Cardiac muscle cell (in vitro differentiated cells and primary cell): ENCODE results near the gene DAP3. TPM values are rescaled to one million over a fixed set of nuclear protein-coding genes. Genes with fewer than 3 reads are reported as not detected.
"Not testable (repeated sequence)": the region's sequence is repeated elsewhere in the genome, so short reads cannot be mapped to it uniquely, and the experiment has no call there.

Experiments
- DNase-seq, 2 donors: peaks; one replicate each; pipeline versions ENCODE4 v3.0.0 to v3.0.0-alpha.2; 2010 to 2017; ENCODE audit warnings: low read depth in 1 of 2, low spot score in 1 of 2
- H3K27ac ChIP-seq: fragments of 200-600 bp; sonication (generic); 2 replicates; pipeline ENCODE4 v1.5.1; 2016
- H3K27me3 ChIP-seq: fragments of 200-600 bp; sonication (generic); 2 replicates; pipeline ENCODE4 v1.6.0; 2016; ENCODE audit warnings: control low read depth
- H3K36me3 ChIP-seq: fragments of 200-600 bp; sonication (generic); 2 replicates; pipeline ENCODE4 v1.5.1; 2016; ENCODE audit warnings: control low read depth
- H3K4me1 ChIP-seq: fragments of 200-600 bp; sonication (generic); 2 replicates; pipeline ENCODE4 v1.8.1; 2017; ENCODE audit warnings: low read depth, mild to moderate bottlenecking, mixed run types
- H3K4me3 ChIP-seq: fragments of 200-600 bp; sonication (generic); 2 replicates; pipeline ENCODE4 v1.5.1; 2016; ENCODE audit warnings: mild to moderate bottlenecking
- H3K9me3 ChIP-seq: fragments of 200-600 bp; sonication (generic); 2 replicates; pipeline ENCODE4 v1.5.1; 2017; ENCODE audit warnings: low read depth, mild to moderate bottlenecking, control low read depth
- CTCF ChIP-seq: IDR thresholded peaks from 2 replicates; pipeline ENCODE4 v1.5.1; 2012; ENCODE audit warnings: low read depth, mild to moderate bottlenecking, low read length
- polyA plus RNA-seq: library from polyadenylated mRNA; unstranded; fragments of >200 nt; fragmentation: Nextera tagmentation; extraction: Ambion mirVana; gene quantifications from 2 replicates; pipeline ENCODE4 v1.2.1, GENCODE V29; 2016
- total RNA-seq: library from RNA; depleted of rRNA; stranded (reverse); fragments of >200 nt; gene quantifications from 2 replicates; pipeline ENCODE4 v1.2.3, GENCODE V29; 2016

DAP3 gene
- total and polyA plus RNA-seq, 2 experiments from 2014 or later: 91.2 to 116 TPM

- DNase-seq: no peak
- Histone ChIP-seq H3K27ac (no peak overlapping the region), H3K27me3 (no peaks in the 10 kb centered on the region), H3K4me3 (no peak overlapping the region), H3K4me1 (no peaks in the 10 kb centered on the region), H3K36me3 (peaks cover 44% of the 10 kb centered on the region), H3K9me3 (no peaks in the 10 kb centered on the region)
- TF ChIP-seq CTCF: no peak
Measured at GRCh38 chr1:155760751-155761475, 72.0 kb downstream of the DAP3 start.

DNA sequence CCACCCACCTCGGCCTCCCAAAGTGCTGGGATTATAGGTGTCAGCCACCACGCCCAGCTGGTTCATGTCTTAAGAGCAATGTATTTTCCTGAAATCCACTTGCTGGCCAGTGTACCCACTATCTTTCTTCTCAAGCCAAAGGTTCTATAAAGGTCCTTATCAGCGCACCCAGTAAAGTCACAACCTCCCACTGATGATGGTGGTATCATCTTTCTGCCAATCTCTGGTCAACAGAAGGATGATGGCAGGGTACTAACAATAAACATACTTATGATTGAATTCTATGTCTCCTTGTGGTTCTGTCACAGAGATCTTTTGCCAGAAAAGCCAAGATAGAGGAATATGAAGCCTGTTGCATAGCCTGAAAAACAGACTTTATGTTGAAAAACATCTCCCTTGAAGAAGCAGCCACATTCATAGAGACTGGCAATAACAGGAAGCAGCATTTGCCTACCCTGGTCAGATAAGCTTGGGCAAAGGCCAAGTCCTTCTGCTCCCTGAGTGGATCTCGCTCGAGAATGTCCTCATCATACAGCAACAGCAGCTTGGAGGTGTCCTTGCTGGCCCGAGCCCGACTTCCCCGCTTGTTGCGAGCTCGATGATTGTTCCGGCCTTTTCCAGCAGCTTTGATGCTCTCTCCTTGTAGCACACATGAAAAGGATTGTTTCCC lies 73.0 kb downstream of the DAP3 start:
- Histone ChIP-seq H3K27ac (no peak overlapping the region), H3K36me3 (peaks cover 37% of the 10 kb centered on the region), H3K9me3 (no peaks in the 10 kb centered on the region), H3K4me3 (no peak overlapping the region), H3K4me1 (no peaks in the 10 kb centered on the region), H3K27me3 (no peaks in the 10 kb centered on the region)
- no peak for TF ChIP-seq CTCF
- DNase-seq: peak in 1 of 2 donors; percentile 18

DNA sequence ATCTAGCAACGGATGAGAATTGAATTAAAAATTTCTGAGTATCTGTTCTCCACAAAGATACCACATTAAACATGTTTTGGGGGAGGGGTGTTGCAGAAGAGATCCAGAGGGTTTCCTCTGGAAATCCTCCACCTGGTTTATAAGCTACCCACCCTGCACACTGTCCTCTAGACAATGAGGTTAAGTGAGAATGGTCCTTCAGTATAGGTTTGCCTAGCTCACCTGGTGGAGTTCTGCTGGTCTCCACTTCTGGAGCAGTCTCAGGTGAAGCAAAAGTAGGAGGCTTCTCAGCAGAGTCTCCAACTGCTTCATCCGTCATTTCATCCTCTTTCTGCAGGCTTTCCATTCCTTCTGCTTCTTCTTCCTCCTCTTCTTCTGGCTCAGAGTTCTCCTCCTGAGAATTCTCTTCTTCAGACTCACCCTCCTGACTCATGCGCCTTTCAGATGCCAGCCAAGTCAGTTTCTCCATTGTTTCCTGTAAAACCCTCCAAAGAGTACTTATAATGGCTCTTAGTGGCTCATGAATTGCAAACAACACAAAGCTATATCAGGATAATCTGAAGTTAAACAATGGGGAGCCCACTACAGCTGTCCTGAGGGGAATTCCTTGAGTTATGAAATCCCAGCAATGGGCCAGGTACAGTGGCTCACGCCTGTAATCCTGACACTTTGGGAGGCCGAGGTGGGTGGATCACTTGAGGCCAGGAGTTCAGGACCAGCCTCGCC lies 74.4 kb downstream of the DAP3 start:
- peaks cover 41% of the 10 kb centered on the region for H3K36me3 ChIP-seq
- H3K27ac ChIP-seq, H3K4me3 ChIP-seq, H3K9me3 ChIP-seq, H3K4me1 ChIP-seq, H3K27me3 ChIP-seq: not testable (repeated sequence)
- DNase-seq: peak in 1 of 2 donors; percentile 91

GRCh38 chr1:155763989-155764388 lies 75.1 kb downstream of the DAP3 start:
- H3K27ac ChIP-seq, H3K9me3 ChIP-seq, H3K4me3 ChIP-seq, H3K27me3 ChIP-seq, H3K4me1 ChIP-seq: not testable (repeated sequence)
- DNase-seq: peak in 1 of 2 donors; percentile 22
- H3K36me3 ChIP-seq: peaks cover 42% of the 10 kb centered on the region

DNA sequence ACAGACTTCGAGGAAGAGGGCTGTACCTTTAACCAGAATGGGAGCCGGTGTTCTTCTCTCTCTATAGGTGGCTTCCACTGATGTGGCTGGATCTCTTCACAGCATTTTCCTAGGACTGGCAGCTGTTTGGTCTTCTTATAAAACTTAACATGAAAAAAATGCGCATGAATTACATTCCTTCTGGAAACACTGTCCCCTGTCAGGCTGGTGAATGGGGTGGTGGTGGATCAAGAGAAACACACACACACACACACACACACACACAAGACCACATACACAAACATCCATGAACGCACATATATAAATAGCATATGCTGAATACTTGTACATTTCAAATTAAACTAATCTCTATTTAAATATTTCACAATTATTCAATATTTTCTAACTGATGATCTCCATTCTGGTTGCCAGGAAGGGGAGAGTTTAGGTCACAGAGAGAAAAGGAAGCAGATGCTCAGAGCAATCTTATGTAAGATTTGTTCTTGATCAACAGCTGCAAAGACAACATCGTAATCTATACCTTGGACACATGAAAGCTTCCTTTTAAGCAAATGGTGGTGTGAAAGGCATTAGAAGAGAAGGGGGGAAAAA lies 78.6 kb downstream of the DAP3 start:
- peaks cover 49% of the 10 kb centered on the region for H3K36me3 ChIP-seq
- not testable (repeated sequence) for H3K4me1 ChIP-seq

DNA sequence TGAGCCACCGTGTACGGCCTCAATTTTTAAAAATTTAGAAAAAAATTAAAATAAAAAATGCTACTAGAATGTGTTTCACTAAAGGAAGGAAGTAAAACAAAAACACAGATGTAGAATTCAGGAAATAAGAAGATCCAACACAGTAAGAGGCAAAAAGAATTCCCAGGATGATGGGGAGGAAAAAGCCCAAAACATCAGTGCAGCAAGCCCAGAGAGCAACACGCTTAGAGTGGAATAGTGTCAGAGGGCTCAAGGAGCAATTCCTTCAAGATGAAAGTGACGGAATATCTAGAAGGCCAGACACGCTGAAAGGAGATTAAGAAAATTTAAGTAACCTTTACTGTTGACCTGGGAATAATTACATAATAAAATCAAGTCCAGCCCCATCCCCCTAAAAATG lies 80.4 kb downstream of the DAP3 start:
- TF ChIP-seq CTCF: no peak
- no peaks in the 10 kb centered on the region for H3K4me1 ChIP-seq
- H3K4me3 ChIP-seq: no peak overlapping the region
- H3K9me3 ChIP-seq: no peaks in the 10 kb centered on the region
- no peak for DNase-seq
- peaks cover 57% of the 10 kb centered on the region for H3K36me3 ChIP-seq
- no peak overlapping the region for H3K27ac ChIP-seq
- H3K27me3 ChIP-seq: no peaks in the 10 kb centered on the region

More for the DNA sequence above, 78.6 kb downstream of the DAP3 start:
- H3K9me3 ChIP-seq, H3K4me3 ChIP-seq, H3K27me3 ChIP-seq, DNase-seq, H3K27ac ChIP-seq: not testable (repeated sequence)
